KBM-7 (cell line): ENCODE measurements around the gene SUGCT.

Experiments
- DNase-seq: peaks from one replicate; pipeline ENCODE4 v3.0.0-alpha.2; 2015
- in situ Hi-C: fragments of 300-500 bp; cut with MboI; formaldehyde crosslinking; loops from 2 replicates; pipeline ENCODE4 v1.14.3; 2020; ENCODE audit warnings: low sequenced_read_pairs, low pct_unique_long_range_greater_than_20kb, mixed read lengths

SUGCT gene

GRCh38 chr7:40419806-40420205, 285.0 kb downstream of the SUGCT start:
- DNase-seq: peak; percentile 4
- in situ Hi-C loops: no loop called here

GRCh38 chr7:40421433-40421832, 286.6 kb downstream of the SUGCT start:
- in situ Hi-C loops: no loop called here
- DNase-seq: no peak

- DNase-seq: no peak
- in situ Hi-C loops: no loop called here
These were observed 290.9 kb downstream of the SUGCT start for GRCh38 chr7:40425696-40426095.

DNA sequence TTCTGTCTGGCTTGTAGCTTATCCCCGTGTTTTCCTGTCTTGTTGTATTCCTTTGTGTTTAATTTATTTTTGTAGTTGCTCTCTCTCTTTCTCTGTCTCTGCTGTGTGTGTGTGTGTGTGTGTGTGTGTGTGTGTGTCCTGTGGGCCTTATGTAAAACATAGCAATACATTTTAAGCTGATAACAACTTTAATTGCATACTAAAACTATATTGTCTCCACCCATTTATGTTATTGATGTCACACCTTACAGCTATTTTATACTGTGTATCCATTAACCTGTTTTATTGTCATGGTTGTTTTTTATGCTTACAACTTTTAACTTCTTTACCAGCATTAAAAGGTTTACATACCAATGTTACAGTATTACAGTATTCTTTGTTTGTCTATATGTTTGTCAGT, 293.6 kb downstream of the SUGCT start:
- in situ Hi-C loops: no loop called here
- no peak for DNase-seq

DNA sequence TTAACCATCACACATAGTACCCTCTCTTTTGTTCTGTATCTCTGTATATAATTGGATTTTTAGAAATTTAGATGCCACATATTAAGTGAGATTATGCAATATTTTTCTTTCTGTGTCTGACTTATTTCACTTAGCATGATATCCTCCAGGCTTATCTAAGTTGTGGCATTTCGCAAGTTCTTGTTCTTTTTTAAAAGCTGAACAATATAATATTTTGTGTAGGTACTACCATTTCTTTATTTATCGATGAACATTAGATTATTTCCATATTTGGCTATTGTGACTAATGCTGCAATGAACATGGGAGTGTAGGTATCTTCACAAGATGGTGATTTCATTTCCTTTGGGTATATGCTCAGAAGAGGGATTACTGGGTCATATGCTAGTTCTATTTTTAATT, 295.0 kb downstream of the SUGCT start:
- in situ Hi-C loops: no loop called here

DNA sequence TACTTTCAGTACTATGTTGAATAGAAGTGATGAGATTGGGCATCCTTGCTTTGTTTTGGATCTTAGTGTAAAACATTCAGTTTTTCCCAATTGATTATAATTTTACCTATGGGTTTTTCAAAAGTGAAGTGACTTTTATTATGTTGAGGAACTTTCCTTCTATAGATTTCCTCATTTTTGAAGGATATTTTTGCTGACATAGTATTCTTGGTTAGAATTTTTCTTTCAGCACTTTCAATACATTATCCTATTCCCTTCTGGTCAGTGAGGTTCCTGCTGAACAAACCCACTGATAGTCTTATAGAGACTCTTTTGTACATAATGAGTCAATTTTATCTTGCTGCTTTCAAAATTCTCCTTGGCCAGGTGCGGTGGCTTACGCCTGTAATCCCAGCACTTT, 297.2 kb downstream of the SUGCT start:
- in situ Hi-C loops: no loop called here

More for the DNA sequence above, 295.0 kb downstream of the SUGCT start:
- no peak for DNase-seq

DNA sequence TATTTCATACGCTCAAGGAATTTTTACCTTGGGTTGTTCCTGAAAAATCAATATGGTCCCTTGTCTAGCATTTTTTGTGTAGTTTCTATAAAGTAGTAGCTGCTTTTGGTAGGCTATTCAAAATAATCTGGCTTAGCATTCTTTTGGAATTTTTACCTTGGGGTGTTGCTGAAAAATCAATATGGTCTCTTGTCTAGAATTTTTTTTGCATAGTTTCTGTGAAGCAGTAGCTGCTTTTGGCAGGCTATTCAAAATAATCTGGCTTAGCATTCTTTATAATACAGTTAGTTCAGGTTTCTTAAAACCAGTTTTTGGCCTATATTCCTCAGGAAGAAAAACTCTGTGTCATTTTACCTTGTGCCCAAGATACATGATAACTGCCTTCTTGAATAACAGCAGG, 301.9 kb downstream of the SUGCT start:
- DNase-seq: no peak
- in situ Hi-C loops: no loop called here

More for the DNA sequence above, 297.2 kb downstream of the SUGCT start:
- no peak for DNase-seq

GRCh38 chr7:40437498-40437897, 302.7 kb downstream of the SUGCT start:
- in situ Hi-C loops: no loop called here
- DNase-seq: no peak

DNA sequence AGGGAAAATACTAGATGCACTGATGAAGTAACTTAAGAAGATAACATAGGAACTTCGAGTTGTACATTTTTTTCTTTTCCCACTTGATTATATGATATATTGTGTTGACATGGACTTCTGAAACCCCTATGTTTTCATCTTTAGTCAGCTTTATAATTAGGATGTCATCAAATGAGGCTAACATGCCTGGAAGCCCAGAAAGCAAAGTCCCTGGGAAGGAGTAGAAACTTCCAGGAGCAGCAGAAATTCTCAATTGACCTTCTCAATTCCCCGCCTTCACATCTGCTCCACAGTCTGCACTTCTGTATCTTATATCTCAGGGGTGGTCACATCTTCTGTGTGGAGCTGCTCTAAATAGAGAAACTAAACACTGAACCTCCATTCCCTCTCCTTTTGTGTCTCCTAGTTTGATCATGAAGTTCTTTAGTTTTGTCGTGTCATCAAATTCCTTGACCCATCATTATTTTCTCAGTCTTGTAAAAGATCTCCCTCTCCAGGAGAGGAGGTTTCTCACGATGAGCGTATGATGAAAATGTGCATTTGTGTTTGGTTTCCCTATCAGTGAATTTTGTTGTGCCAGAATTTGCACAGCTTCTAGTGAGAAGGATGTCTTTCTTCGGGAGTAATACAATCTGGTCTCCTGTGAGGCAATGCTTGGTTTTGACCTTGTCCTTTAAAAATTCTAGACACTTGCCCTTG, 303.3 kb downstream of the SUGCT start:
- in situ Hi-C loops: no loop called here
- no peak for DNase-seq

DNA sequence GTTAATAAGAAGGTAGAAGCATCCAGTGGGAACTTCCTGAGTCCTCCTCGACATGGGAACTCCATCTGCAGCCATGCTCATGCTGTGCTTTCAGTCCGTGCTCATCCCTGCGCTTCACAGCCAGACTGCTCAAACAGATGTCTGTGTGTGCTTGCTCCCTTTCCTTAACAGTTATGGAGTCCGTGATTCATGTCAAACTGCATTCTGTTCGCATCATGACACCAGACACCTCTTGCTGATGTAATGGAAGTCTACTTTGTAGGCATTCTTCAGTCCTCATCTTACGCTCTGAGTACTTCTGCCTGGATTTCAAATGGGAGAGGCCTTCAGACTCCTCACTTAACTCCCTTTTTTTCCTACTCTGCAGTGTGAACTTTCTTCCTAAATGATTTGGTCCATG, 304.9 kb downstream of the SUGCT start:
- in situ Hi-C loops: no loop called here
- DNase-seq: no peak

DNA sequence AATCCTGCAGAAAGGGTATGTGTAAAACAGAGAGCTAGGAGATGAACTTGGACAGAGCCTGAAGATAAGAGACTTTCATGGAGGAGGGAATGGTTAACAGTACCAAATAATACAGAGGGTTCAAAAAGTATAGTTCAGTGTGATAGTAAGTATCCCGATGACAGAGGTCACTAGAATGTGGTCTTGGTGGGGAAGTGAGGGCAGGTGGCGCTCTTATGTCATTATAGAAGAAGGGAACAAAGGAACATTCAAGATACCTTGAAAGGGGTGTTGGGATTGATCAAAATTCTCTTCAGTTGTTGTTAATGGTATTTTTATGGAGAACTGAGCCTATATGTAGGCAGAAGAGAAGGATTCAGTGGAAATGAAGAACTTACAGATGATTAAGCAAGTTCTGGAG, 312.5 kb downstream of the SUGCT start:
- peak; percentile 5 for DNase-seq
- in situ Hi-C loops: no loop called here

- in situ Hi-C loops: no loop called here
- no peak for DNase-seq
These were observed 320.7 kb downstream of the SUGCT start for GRCh38 chr7:40455485-40455884.

DNA sequence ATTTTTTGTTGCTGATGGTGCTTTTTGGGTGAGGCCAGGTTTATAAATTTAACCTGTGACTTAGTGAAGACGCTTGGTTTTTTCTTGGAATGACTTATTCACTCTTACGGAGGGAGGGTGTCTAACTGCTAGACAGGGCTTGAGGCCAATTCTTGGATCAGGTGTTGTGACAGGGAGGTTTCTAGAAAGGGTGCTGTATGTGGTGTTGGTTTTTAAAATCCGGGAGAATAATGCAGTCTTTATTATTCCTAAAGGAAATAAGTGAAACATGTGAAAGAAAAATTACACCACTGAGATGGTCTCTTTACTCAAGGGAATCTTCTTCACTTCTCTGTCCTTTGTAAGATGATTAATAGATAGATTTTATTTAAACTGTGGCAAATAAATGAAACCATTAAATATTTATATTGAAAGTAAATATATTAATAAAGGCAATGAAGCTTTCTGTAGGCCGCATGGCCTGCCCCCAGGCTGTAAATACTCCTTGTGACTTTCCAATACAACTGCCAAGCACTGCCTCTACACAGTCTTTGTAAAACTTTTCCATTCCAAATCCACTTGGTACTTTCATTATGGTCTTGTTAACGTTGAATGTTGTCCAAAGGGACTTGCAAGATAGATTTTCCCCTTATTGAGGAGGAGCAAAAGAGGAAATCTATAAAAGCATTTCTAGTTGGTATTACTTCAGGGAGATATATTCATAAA, 323.1 kb downstream of the SUGCT start:
- in situ Hi-C loops: no loop called here
- no peak for DNase-seq

- no peak for DNase-seq
- in situ Hi-C loops: no loop called here
These were observed 328.6 kb downstream of the SUGCT start for GRCh38 chr7:40463446-40463845.

DNA sequence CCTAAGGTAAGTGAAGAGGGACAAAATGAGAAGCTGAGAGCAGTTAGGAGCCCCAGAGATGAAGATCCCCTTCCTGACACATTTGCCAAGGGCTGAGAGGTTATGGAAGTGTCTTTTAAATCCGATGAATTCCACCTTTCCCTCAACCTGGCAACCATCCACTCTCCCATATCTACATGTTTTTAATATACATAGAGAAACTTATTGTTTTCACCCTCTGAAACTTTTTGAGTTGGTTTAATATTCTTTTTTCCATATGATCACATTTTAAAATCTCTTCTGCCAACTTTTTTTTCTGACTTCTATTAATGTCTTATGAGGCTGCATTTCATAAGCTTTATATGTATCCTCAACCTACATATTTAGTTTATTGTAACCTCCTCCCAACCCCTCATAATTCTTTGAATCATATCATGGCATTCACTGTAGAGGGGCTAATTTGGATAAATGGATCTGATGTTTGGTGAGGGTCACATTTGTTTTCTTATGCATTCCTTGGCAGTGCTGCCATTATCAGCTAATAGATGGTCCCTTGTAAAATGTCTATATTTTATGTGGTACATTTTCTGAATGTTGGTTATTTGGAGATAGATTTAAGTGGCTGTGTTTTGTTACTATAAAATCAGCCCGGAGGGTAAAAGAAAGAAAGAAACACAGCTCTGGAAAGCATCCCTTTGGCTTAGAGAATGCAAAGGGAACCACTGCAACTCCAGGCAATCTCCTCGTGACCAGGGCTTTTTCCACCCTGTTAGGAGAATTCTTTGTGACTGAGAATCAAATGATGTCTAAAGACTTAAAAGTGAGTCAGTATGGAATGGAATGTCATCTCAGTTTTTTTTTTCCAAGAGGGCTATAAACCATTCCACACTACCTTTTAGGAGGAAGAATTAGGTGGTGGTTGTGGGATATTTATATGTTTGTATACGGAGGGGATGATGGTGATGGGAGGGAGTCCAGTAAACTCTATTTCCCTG, 334.4 kb downstream of the SUGCT start:
- in situ Hi-C loops: no loop called here
- no peak for DNase-seq

GRCh38 chr7:40470091-40470592, 335.3 kb downstream of the SUGCT start:
- in situ Hi-C loops: no loop called here
- DNase-seq: no peak

GRCh38 chr7:40470817-40471216, 336.0 kb downstream of the SUGCT start:
- DNase-seq: no peak
- in situ Hi-C loops: no loop called here

GRCh38 chr7:40471891-40472290, 337.1 kb downstream of the SUGCT start:
- in situ Hi-C loops: no loop called here
- DNase-seq: no peak

DNA sequence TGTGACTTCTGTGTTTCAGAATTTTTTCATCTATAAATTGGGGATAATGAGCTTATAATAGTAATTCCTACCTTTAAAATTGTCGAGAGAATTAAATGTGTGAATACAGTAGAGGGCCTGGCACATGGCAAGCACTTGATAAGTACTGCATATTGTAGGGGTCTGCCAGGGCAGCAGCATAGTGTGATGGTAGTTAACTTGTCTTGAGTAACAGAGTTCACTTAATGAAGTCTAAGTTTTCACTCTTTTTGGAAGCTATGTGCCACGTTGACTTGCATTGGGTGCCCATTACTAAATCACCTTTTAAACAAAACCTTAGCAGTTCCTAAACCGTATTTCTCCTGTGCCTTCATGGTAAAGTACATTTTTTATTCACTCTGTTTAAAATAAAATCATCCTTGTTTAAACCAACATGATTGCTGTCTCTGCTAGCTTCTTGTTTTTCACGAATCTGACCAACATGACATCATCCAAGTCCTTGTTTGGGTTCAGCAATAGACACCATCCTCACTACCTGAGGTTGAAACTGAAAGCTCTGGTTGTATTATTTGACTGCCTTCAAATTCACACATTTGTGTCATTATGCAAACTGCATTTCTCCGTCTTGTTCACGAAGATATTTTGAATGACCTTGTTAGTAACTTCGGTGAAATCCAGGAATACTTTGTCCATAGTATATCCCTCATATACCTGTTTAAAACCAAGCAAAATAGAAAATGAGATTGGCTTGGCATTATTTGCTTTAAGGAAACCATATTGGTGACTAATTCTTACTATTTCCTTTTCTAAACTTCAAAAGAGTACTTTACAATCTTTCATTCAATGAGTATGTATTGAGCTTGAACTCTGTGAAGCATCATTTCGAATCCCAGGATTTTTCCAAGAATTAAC, 340.2 kb downstream of the SUGCT start:
- in situ Hi-C loops: no loop called here
- DNase-seq: no peak
